ENCODE measurements around the gene IGSF5.

- TF ChIP-seq CTCF (IDR thresholded peaks at IDR 0.05) (no peak), EZH2 (IDR thresholded peaks at IDR 0.05) (no peak)
These were observed 92.9 kb downstream of the IGSF5 start for GRCh38 chr21:39837861-39838359.

Data from neural progenitor cell (in vitro differentiated cells).